NT2/D1 (cell line): ENCODE results near the gene LDLRAD3.

Experiments
- DNase-seq: peaks from one replicate; pipeline ENCODE4 v3.0.0-alpha.2; 2011; ENCODE audit warnings: low read depth, low spot score
- H3K27me3 ChIP-seq: 2 replicates; pipeline ENCODE4 v1.6.0; 2011; ENCODE audit warnings: mild to moderate bottlenecking; ENCODE audit not compliant: insufficient read length, insufficient read depth
- H3K36me3 ChIP-seq: 2 replicates; pipeline ENCODE4 v1.6.1; 2011; ENCODE audit warnings: mild to moderate bottlenecking, low read length, mixed read lengths; ENCODE audit not compliant: insufficient read depth, insufficient read length
- H3K4me1 ChIP-seq: 2 replicates; pipeline ENCODE4 v1.5.1; 2011; ENCODE audit not compliant: insufficient read depth, insufficient read length
- H3K4me3 ChIP-seq: 2 replicates; pipeline ENCODE4 v1.5.1; 2011; ENCODE audit warnings: low read depth; ENCODE audit not compliant: insufficient read length
- H3K9ac ChIP-seq: 2 replicates; pipeline ENCODE4 v1.6.0; 2011; ENCODE audit warnings: low read depth; ENCODE audit not compliant: insufficient read length
- H3K9me3 ChIP-seq: 2 replicates; pipeline ENCODE4 v1.5.1; 2011; ENCODE audit warnings: mild to moderate bottlenecking, low read length; ENCODE audit not compliant: insufficient read depth
- SUZ12 ChIP-seq: IDR thresholded peaks from 2 replicates; pipeline ENCODE4 v1.6.1; 2011; ENCODE audit not compliant: insufficient read length, insufficient read depth; ENCODE audit errors: extremely low read depth
- YY1 ChIP-seq: IDR thresholded peaks from 2 replicates; pipeline ENCODE4 v1.6.1; 2011; ENCODE audit not compliant: insufficient read length, insufficient read depth
- ZNF274 ChIP-seq: IDR thresholded peaks from 2 replicates; pipeline ENCODE4 v1.6.1; 2011; ENCODE audit warnings: mild to moderate bottlenecking, low read depth, low read length

LDLRAD3 gene

DNA sequence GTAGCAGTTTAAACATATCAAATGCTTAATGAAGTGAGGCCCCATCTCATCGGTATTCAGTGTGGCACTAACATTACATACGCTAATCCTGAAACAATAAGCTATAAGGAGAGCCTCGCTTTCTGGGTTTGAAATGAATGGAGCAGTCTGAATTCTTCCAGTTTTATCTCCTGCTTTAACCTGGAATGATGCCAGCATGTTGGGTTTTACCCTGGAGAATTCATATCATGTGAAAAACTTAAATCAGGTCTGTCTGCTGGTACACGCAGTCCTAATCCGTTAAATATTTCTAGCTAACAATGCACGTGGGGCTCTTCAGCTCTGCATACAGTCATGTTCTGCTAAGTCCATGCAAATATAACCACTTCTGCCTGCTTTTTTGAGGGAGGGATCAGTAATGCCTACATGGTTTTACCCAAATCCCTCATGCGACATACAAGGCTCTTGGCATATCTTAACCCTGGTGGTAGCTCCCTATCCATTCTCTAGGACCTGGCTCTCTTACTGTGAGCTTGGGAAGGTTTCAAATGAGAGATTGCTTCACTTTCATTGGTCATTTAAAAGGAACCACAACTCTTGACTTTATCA, 252.6 kb downstream of the LDLRAD3 start:
- TF ChIP-seq YY1 (no peak), SUZ12 (no peak), ZNF274 (no peak)
- no peak overlapping the region for H3K9ac ChIP-seq
- DNase-seq: no peak

GRCh38 chr11:36201411-36201810, 257.5 kb downstream of the LDLRAD3 start:
- no peak for TF ChIP-seq SUZ12
- no peak for TF ChIP-seq YY1
- TF ChIP-seq ZNF274: no peak
- Histone ChIP-seq H3K9ac (no peak overlapping the region), H3K4me1 (no peaks in the 10 kb centered on the region), H3K27me3 (no peaks in the 10 kb centered on the region), H3K4me3 (no peak overlapping the region), H3K36me3 (peaks cover 5% of the 10 kb centered on the region), H3K9me3 (no peaks in the 10 kb centered on the region)
- DNase-seq: no peak

More for the DNA sequence above, 252.6 kb downstream of the LDLRAD3 start:
- Histone ChIP-seq H3K9me3 (no peaks in the 10 kb centered on the region), H3K4me3 (no peak overlapping the region), H3K36me3 (peaks cover 5% of the 10 kb centered on the region), H3K4me1 (no peaks in the 10 kb centered on the region), H3K27me3 (no peaks in the 10 kb centered on the region)

DNA sequence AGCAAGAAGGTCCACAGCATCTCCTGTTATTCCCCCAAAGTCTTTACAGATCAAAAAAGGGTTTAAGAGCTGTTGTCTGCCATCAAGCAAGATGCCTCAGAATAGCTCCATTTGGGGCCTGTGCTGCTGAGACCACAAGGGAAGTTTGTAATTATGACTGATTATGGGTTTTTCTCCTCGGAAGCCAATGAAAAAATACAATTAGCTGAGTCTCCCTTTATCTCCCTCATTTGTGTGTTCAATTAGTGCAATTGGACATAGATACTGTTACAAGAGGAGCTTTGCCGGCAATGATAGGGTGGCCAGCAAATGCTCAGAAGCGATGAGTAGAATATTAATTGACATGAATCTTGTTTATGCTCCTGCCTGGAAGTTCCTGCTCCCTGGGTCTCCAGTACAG, 261.7 kb downstream of the LDLRAD3 start:
- Histone ChIP-seq H3K36me3 (no peaks in the 10 kb centered on the region), H3K9me3 (no peaks in the 10 kb centered on the region), H3K4me3 (no peak overlapping the region), H3K9ac (no peak overlapping the region), H3K4me1 (no peaks in the 10 kb centered on the region), H3K27me3 (no peaks in the 10 kb centered on the region)
- TF ChIP-seq YY1 (no peak), ZNF274 (no peak), SUZ12 (no peak)
- no peak for DNase-seq

- Histone ChIP-seq H3K36me3 (no peaks in the 10 kb centered on the region), H3K27me3 (no peaks in the 10 kb centered on the region), H3K9me3 (no peaks in the 10 kb centered on the region), H3K4me3 (no peak overlapping the region), H3K9ac (no peak overlapping the region), H3K4me1 (peaks cover 2% of the 10 kb centered on the region)
- DNase-seq: no peak
- TF ChIP-seq ZNF274: no peak
- no peak for TF ChIP-seq YY1
- no peak for TF ChIP-seq SUZ12
Measured at GRCh38 chr11:36210529-36210928, 266.7 kb downstream of the LDLRAD3 start.

GRCh38 chr11:36211761-36212430, 268.0 kb downstream of the LDLRAD3 start:
- Histone ChIP-seq H3K4me3 (no peak overlapping the region), H3K9me3 (no peaks in the 10 kb centered on the region), H3K4me1 (peaks cover 2% of the 10 kb centered on the region), H3K36me3 (no peaks in the 10 kb centered on the region), H3K27me3 (no peaks in the 10 kb centered on the region), H3K9ac (no peak overlapping the region)
- DNase-seq: no peak
- TF ChIP-seq SUZ12: no peak
- TF ChIP-seq ZNF274: no peak
- no peak for TF ChIP-seq YY1

DNA sequence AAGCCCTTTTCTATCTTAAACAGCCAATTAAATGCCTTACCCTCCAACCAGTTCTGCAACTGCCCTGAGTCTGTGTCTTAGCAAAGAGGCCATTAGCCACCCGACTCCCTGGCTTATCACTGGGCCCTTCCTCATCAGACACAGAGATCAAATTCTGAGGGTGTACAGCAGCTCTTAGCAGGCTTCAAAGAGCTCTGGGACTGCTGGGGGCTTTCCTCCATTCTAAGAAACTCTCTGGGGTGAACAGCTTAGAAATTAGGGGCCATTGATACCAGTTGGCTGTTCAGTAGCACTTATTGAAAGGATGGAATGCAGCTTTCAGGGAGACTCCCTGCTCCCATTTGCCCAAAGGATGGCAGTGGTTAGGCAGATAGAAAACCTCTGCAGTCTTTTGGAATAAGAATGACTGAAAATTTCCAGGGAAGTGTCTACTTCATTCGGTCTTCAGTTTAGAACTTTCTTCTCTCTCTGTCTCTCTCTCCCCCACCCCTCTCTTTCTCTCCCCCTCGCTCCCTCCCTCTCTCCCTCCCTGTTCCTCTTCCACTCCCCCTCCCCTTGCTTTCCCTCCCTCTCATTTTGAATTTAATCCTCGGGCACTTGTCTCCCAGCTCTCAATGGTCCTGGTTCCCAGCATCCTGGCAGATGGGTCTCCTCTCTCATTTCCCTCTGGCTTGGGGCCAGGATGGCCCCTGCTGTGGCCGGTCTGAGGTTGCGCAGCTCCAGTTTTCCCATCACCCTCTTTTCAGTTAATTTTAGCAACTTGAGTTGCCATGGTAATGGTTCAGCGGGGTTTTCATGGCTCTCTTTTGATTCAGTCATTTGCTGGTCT, 268.9 kb downstream of the LDLRAD3 start:
- H3K4me1 ChIP-seq: peaks cover 2% of the 10 kb centered on the region
- DNase-seq: no peak
- H3K9me3 ChIP-seq: no peaks in the 10 kb centered on the region
- H3K36me3 ChIP-seq: no peaks in the 10 kb centered on the region
- no peak overlapping the region for H3K9ac ChIP-seq
- H3K4me3 ChIP-seq: no peak overlapping the region
- H3K27me3 ChIP-seq: no peaks in the 10 kb centered on the region
- TF ChIP-seq SUZ12: no peak
- TF ChIP-seq YY1: no peak

GRCh38 chr11:36213393-36213840, 269.6 kb downstream of the LDLRAD3 start:
- no peaks in the 10 kb centered on the region for H3K36me3 ChIP-seq
- no peak for DNase-seq
- TF ChIP-seq ZNF274 (no peak), SUZ12 (no peak), YY1 (no peak)
- H3K9ac ChIP-seq: no peak overlapping the region
- H3K4me3 ChIP-seq: no peak overlapping the region
- no peaks in the 10 kb centered on the region for H3K27me3 ChIP-seq
- no peaks in the 10 kb centered on the region for H3K9me3 ChIP-seq
- peaks cover 2% of the 10 kb centered on the region for H3K4me1 ChIP-seq
